ENCODE data around the gene C22orf42.

The C22orf42 gene

GRCh38 chr22:32205974-32206773 is 47.1 kb upstream of the C22orf42 start:
- no peak overlapping the region for H2AFZ ChIP-seq
- no peaks in the 10 kb centered on the region for H3K36me3 ChIP-seq (ENCODE audit: control insufficient read depth, insufficient read depth, low read length)
- TF ChIP-seq, protein P1, sequence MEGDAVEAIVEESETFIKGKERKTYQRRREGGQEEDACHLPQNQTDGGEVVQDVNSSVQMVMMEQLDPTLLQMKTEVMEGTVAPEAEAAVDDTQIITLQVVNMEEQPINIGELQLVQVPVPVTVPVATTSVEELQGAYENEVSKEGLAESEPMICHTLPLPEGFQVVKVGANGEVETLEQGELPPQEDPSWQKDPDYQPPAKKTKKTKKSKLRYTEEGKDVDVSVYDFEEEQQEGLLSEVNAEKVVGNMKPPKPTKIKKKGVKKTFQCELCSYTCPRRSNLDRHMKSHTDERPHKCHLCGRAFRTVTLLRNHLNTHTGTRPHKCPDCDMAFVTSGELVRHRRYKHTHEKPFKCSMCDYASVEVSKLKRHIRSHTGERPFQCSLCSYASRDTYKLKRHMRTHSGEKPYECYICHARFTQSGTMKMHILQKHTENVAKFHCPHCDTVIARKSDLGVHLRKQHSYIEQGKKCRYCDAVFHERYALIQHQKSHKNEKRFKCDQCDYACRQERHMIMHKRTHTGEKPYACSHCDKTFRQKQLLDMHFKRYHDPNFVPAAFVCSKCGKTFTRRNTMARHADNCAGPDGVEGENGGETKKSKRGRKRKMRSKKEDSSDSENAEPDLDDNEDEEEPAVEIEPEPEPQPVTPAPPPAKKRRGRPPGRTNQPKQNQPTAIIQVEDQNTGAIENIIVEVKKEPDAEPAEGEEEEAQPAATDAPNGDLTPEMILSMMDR (IDR thresholded peaks at IDR 0.05) = no peak
- H3K9me3 ChIP-seq (ENCODE audit: control insufficient read depth, low read length) = no peaks in the 10 kb centered on the region
- no peak overlapping the region for H3K9ac ChIP-seq
- H3K4me3 ChIP-seq (ENCODE audit: low read depth, low read length) = no peak overlapping the region
- H3K4me2 ChIP-seq (ENCODE audit: low read length) = no peak overlapping the region
- H3K4me1 ChIP-seq = no peaks in the 10 kb centered on the region
- no peaks in the 10 kb centered on the region for H3K27me3 ChIP-seq (ENCODE audit: control insufficient read depth, insufficient read depth, low read length)
- no peaks in the 10 kb centered on the region for H3K79me2 ChIP-seq
- H3K27ac ChIP-seq = no peak overlapping the region

GRCh38 chr22:32204856-32205722 is 46.0 kb upstream of the C22orf42 start, which contains the start of gene RFPL2:
Gene RFPL2, minus strand, starts transcription at chr22:32205073. Its CDS starts 2,622 bp downstream, at chr22:32202451.
- H3K36me3 ChIP-seq (ENCODE audit: control insufficient read depth, insufficient read depth, low read length) = no peaks in the 10 kb centered on the region
- H3K9ac ChIP-seq = no peak within 1 kb of the TSS
- no peaks in the 10 kb centered on the region for H3K27me3 ChIP-seq (ENCODE audit: control insufficient read depth, insufficient read depth, low read length)
- no peaks in the 10 kb centered on the region for H3K4me1 ChIP-seq
- H3K4me2 ChIP-seq (ENCODE audit: low read length) = no peak within 1 kb of the TSS
- H3K79me2 ChIP-seq = no peaks in the 10 kb centered on the region
- H3K9me3 ChIP-seq (ENCODE audit: control insufficient read depth, low read length) = no peaks in the 10 kb centered on the region
- no peak within 1 kb of the TSS for H2AFZ ChIP-seq
- no peak within 1 kb of the TSS for H3K27ac ChIP-seq
- TF ChIP-seq, protein P1 (IDR thresholded peaks at IDR 0.05) = no peak
- no peak within 1 kb of the TSS for H3K4me3 ChIP-seq (ENCODE audit: low read depth, low read length)

- Histone ChIP-seq H3K79me2 (no peaks in the 10 kb centered on the region), H3K4me3 (ENCODE audit: low read depth, low read length) (no peak overlapping the region), H3K36me3 (ENCODE audit: control insufficient read depth, insufficient read depth, low read length) (no peaks in the 10 kb centered on the region), H3K4me2 (ENCODE audit: low read length) (no peak overlapping the region), H3K27me3 (ENCODE audit: control insufficient read depth, insufficient read depth, low read length) (no peaks in the 10 kb centered on the region), H3K9me3 (ENCODE audit: control insufficient read depth, low read length) (no peaks in the 10 kb centered on the region), H3K27ac (no peak overlapping the region), H3K4me1 (no peaks in the 10 kb centered on the region), H2AFZ (no peak overlapping the region), H3K9ac (no peak overlapping the region)
- TF ChIP-seq, protein P1 (IDR thresholded peaks at IDR 0.05) = no peak
Observed at GRCh38 chr22:32204040-32204855, 45.1 kb upstream of the C22orf42 start.

GRCh38 chr22:32203181-32204039 is 44.3 kb upstream of the C22orf42 start:
- Histone ChIP-seq H3K4me2 (ENCODE audit: low read length) (no peak overlapping the region), H3K9me3 (ENCODE audit: control insufficient read depth, low read length) (no peaks in the 10 kb centered on the region), H3K9ac (no peak overlapping the region), H3K36me3 (ENCODE audit: control insufficient read depth, insufficient read depth, low read length) (no peaks in the 10 kb centered on the region), H2AFZ (no peak overlapping the region), H3K27me3 (ENCODE audit: control insufficient read depth, insufficient read depth, low read length) (no peaks in the 10 kb centered on the region), H3K27ac (no peak overlapping the region), H3K79me2 (no peaks in the 10 kb centered on the region), H3K4me3 (ENCODE audit: low read depth, low read length) (no peak overlapping the region), H3K4me1 (no peaks in the 10 kb centered on the region)
- TF ChIP-seq, protein P1 (IDR thresholded peaks at IDR 0.05) = no peak

Data from parathyroid adenoma (tissue), 2 donors.